Liver (tissue), 9 donors: Measurements from ENCODE around the gene PAXIP1. TPM values are rescaled to one million over a fixed set of nuclear protein-coding genes. Genes with fewer than 3 reads are reported as not detected.
A peak's percentile ranks its signal among the peaks of the same experiment; 100 is the strongest.

ENCODE experiments used
- DNase-seq: peaks from one replicate; pipeline ENCODE4 v3.0.0-alpha.2; 2017; ENCODE audit warnings: low spot score
- H3K27ac ChIP-seq, 2 donors: one replicate each; pipeline ENCODE4 v1.7.0; 2013; ENCODE audit warnings: inconsistent platforms in 2 of 2, low read length in 2 of 2, control low read depth in 1 of 2, low read depth in 1 of 2, mild to moderate bottlenecking in 1 of 2
- H3K27me3 ChIP-seq, 4 donors: one replicate each; pipeline versions ENCODE4 v1.6.1 to v1.7.0; 2013; ENCODE audit warnings: low read length in 3 of 4, inconsistent platforms in 1 of 4, mild to moderate bottlenecking in 1 of 4, moderate library complexity in 1 of 4; ENCODE audit not compliant: control insufficient read depth in 4 of 4, insufficient read depth in 4 of 4
- H3K36me3 ChIP-seq, 4 donors: one replicate each; pipeline versions ENCODE4 v1.6.1 to v1.7.0; 2013; ENCODE audit warnings: low read length in 3 of 4, mild to moderate bottlenecking in 3 of 4, low read depth in 1 of 4, moderate library complexity in 1 of 4; ENCODE audit not compliant: control insufficient read depth in 4 of 4, insufficient read depth in 3 of 4
- H3K4me1 ChIP-seq, 4 donors: one replicate each; pipeline versions ENCODE4 v1.6.1 to v1.7.0; 2013; ENCODE audit warnings: low read length in 3 of 4, mild to moderate bottlenecking in 3 of 4, moderate library complexity in 1 of 4; ENCODE audit not compliant: control insufficient read depth in 4 of 4, insufficient read depth in 4 of 4
- H3K4me3 ChIP-seq, 3 donors: one replicate each; pipeline versions ENCODE4 v1.6.1 to v1.7.0; 2013; ENCODE audit warnings: low read length in 3 of 3, control low read depth in 1 of 3, low read depth in 1 of 3, mild to moderate bottlenecking in 1 of 3
- H3K9ac ChIP-seq, 2 donors: one replicate each; pipeline ENCODE4 v1.7.0; 2013; ENCODE audit warnings: low read length in 2 of 2, mild to moderate bottlenecking in 2 of 2, moderate library complexity in 2 of 2, control low read depth in 1 of 2, low read depth in 1 of 2
- H3K9me3 ChIP-seq, 4 donors: one replicate each; pipeline versions ENCODE4 v1.6.1 to v1.7.0; 2013; ENCODE audit warnings: low read length in 3 of 4; ENCODE audit not compliant: control insufficient read depth in 4 of 4
- ATF3 ChIP-seq: IDR thresholded peaks from 2 replicates; pipeline ENCODE4 v1.6.1; 2016; ENCODE audit warnings: antibody characterized with exemption
- CTCF ChIP-seq: fragments of 150-350 bp; IDR thresholded peaks from 2 replicates; pipeline ENCODE4 v1.5.1; 2017; ENCODE audit warnings: improper control_type of control experiment, low read depth, low read length; ENCODE audit not compliant: missing input control
- FOXA1 ChIP-seq: IDR thresholded peaks from 2 replicates; pipeline ENCODE4 v1.6.1; 2016; ENCODE audit warnings: antibody characterized with exemption
- FOXA2 ChIP-seq: IDR thresholded peaks from 2 replicates; pipeline ENCODE4 v1.6.1; 2016; ENCODE audit warnings: antibody characterized with exemption
- GABPA ChIP-seq, 2 donors: IDR thresholded peaks in 1 of 2; conservative IDR thresholded peaks in 1 of 2; 2 replicates each; pipeline ENCODE4 v1.6.1; 2016; ENCODE audit warnings: antibody characterized with exemption in 2 of 2, mild to moderate bottlenecking in 1 of 2, moderate library complexity in 1 of 2
- HNF4A ChIP-seq, 2 donors: conservative IDR thresholded peaks; 2 replicates each; pipeline ENCODE4 v1.6.1; 2016; ENCODE audit warnings: antibody characterized with exemption in 2 of 2, mild to moderate bottlenecking in 2 of 2
- HNF4G ChIP-seq: IDR thresholded peaks from 2 replicates; pipeline ENCODE4 v1.6.1; 2016; ENCODE audit warnings: antibody characterized with exemption
- JUND ChIP-seq, 2 donors: IDR thresholded peaks; 2 replicates each; pipeline ENCODE4 v1.6.1; 2016; ENCODE audit warnings: antibody characterized with exemption in 2 of 2
- RAD21 ChIP-seq, 2 donors: IDR thresholded peaks; 2 replicates each; pipeline ENCODE4 v1.6.1; 2016; ENCODE audit warnings: antibody characterized with exemption in 2 of 2, mild to moderate bottlenecking in 2 of 2
- SP1 ChIP-seq: IDR thresholded peaks from 2 replicates; pipeline ENCODE4 v1.6.1; 2018; ENCODE audit warnings: antibody characterized with exemption, mild to moderate bottlenecking
- YY1 ChIP-seq: IDR thresholded peaks from 2 replicates; pipeline ENCODE4 v1.6.1; 2016; ENCODE audit warnings: antibody characterized with exemption, mild to moderate bottlenecking
- ZBTB33 ChIP-seq: IDR thresholded peaks from 2 replicates; pipeline ENCODE4 v1.6.1; 2016; ENCODE audit warnings: antibody characterized with exemption
- WGBS: extraction: QIAGEN DNeasy Blood & Tissue Kit; methylation state at CpG from one replicate; pipeline ENCODE4 v1.1.7; 2013; 5-methylcytosine and 5-hydroxymethylcytosine counted together
- polyA plus RNA-seq, 2 donors: library from polyadenylated mRNA; stranded (reverse) in 1 of 2; unstranded in 1 of 2; fragments of 200-250 nt in 1 of 2; fragments of >200 nt in 1 of 2; fragmentation: Nextera tagmentation in 1 of 2; extraction: Ambion mirVana in 1 of 2; gene quantifications; one replicate each; pipeline versions ENCODE4 v1.2.1 to v1.2.3, GENCODE V29; 2013 to 2015
- total RNA-seq, 2 donors: library from RNA; depleted of rRNA; stranded (reverse); fragments of >200 nt; gene quantifications; one replicate each; pipeline ENCODE4 v1.2.3, GENCODE V29; 2014
- donor health status: healthy.
- donor health status: healthy.
- donor health status: healthy.
- donor health status: healthy.
- donor health status: healthy.

Gene PAXIP1
- total and polyA plus RNA-seq, 4 donors: 2.0 to 10.1 (median 5.8) TPM

- TF ChIP-seq HNF4G (no peak), HNF4A (conservative IDR thresholded peaks at IDR 0.05) (no peak), JUND (IDR thresholded peaks at IDR 0.05) (no peak), SP1 (no peak), CTCF (peak; percentile 43), FOXA1 (no peak), RAD21 (IDR thresholded peaks at IDR 0.05) (peak; percentile 57 to 77), YY1 (peak; percentile 31), GABPA (IDR thresholded peaks at IDR 0.05 in 1 of 2, conservative IDR thresholded peaks at IDR 0.05 in 1 of 2) (no peak), ATF3 (no peak), FOXA2 (peak; percentile 13), ZBTB33 (no peak)
- DNase-seq: no peak
- Histone ChIP-seq H3K27ac (no peak overlapping the region), H3K36me3 (peaks cover 0 to 1% (median 0%) of the 10 kb centered on the region in 4 donors), H3K4me1 (peaks cover 0 to 5% (median 0%) of the 10 kb centered on the region in 4 donors), H3K4me3 (no peak overlapping the region), H3K27me3 (no peaks in the 10 kb centered on the region), H3K9ac (no peak overlapping the region), H3K9me3 (no peaks in the 10 kb centered on the region)
- WGBS: 57% methylated on average over 13 of the region's 13 CpGs
These were observed 5.0 kb upstream of the PAXIP1 start for GRCh38 chr7:155007947-155008346.

- Histone ChIP-seq H3K27ac (peak overlapping the region; percentile 86 to 95), H3K27me3 (no peaks in the 10 kb centered on the region), H3K4me3 (peak overlapping the region; percentile 77 to 98 (median 84)), H3K9ac (peak overlapping the region; percentile 57 to 84), H3K4me1 (peaks cover 2 to 11% (median 3%) of the 10 kb centered on the region in 4 donors), H3K36me3 (peaks cover 0 to 1% (median 0%) of the 10 kb centered on the region in 4 donors), H3K9me3 (no peaks in the 10 kb centered on the region)
- peak; percentile 85 for DNase-seq
- under 1% methylated on average over 78 of the region's 78 CpGs for whole genome bisulfite sequencing
- peak; percentile 47 for TF ChIP-seq YY1
- TF ChIP-seq HNF4A (conservative IDR thresholded peaks at IDR 0.05): no peak
- TF ChIP-seq GABPA (IDR thresholded peaks at IDR 0.05 in 1 of 2, conservative IDR thresholded peaks at IDR 0.05 in 1 of 2): peak in 1 of 2 donors; percentile 54
These were observed 671 bp upstream of the PAXIP1 start for GRCh38 chr7:155003376-155004214.
